Activated CD4-positive, alpha-beta T cell treated with anti-CD3 and anti-CD28 coated beads for 48 hours (primary cell): ENCODE data around the gene ID1.
"Not testable (repeated sequence)": the region's sequence is repeated elsewhere in the genome, so short reads cannot be mapped to it uniquely, and the experiment has no call there.

Source experiments
- DNase-seq: peaks from one replicate; pipeline ENCODE4 v3.0.0-alpha.2; 2020

Gene ID1

DNA sequence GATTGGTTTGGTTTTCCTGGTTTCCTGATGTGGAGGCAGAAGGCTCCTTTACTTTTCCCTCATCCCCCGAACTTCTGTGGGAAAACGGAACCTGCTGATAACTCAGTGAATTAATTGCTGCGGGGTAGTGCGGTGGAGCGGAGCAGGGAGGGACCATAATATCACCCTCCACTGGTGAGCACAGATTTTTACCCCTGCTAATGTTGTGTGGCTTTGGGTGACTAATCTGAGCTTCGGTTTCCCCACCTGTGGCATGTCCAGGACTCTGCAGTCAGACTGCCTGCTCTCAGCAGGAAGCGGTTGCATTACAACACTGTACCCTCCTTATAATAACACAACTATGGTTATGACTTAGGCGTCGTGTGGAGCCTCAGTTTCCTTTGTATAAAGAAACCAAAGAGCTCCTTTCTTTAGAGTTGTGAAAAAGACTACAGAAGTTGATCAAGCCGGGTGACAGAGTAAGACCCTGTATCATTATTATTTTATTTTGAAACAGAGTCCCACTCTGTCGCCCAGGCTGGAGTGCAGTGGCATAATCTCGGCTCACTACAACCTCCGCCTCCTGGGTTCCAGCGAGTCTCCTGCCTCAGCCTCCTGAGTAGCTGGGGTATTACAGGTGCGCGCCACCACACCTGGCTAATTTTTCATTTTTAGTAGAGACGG is 2.2 kb upstream of the ID1 start:
- DNase-seq = peak; percentile 69

DNA sequence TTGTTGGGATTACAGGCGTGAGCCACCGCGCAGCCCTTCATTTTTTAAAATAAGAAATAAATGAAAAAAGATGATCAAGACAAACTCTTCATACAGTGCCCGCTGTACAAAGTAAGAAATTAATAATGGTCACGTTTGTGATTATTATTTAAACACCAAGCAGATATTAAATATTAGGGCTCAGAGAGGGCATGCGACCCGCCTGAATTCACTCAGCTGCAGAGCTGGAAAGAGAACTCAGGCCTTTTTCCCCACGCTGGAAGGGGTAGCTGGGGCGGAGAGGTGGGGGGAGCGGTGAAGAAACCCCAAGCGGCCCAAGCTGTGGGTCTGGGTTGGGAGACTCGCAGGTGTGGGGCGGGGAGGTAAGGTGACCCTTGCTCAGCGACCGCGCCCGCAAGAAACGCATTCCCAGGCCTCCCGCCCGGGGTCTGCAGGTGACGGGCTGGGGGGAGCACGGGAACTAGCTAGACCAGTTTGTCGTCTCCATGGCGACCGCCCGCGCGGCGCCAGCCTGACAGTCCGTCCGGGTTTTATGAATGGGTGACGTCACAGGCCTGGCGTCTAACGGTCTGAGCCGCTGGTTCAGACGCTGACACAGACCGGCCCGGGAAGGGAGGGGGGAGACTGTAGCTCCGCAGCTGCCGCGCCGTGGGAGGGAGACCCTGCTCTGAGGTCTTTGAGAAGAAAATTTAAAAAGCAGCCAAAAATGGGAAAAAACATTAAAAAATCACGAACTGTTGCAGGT is 1.1 kb upstream of the ID1 start:
- DNase-seq = peak; percentile 86

- no peak for DNase-seq
Observed at GRCh38 chr20:31604567-31605030, 490 bp upstream of the ID1 start.

DNA sequence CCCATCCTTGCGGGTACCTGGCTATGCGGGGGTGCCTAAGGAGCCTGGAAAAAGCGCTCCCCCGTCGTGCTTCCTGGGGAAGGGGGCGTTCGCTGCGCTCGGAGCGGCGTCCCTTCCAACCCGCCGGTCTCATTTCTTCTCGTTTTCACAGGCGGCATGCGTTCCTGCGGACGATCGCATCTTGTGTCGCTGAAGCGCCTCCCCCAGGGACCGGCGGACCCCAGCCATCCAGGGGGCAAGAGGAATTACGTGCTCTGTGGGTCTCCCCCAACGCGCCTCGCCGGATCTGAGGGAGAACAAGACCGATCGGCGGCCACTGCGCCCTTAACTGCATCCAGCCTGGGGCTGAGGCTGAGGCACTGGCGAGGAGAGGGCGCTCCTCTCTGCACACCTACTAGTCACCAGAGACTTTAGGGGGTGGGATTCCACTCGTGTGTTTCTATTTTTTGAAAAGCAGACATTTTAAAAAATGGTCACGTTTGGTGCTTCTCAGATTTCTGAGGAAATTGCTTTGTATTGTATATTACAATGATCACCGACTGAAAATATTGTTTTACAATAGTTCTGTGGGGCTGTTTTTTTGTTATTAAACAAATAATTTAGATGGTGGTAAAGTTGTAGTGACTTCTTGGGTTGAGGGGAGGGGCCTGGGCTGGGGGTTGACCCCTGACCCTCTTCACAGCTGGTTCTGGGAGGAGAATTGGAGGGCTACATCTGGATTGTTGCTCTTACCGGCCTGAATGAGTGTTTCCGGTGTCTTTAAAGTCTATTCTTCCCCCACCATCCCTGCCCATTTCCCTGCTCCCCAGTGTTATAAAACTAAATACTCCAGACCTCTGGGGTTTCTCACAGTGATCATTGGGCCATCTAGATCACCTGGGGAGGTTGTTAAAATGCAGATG is 1.1 kb downstream of the ID1 start:
- DNase-seq = no peak

- no peak for DNase-seq
Observed at GRCh38 chr20:31606804-31607639, 1.9 kb downstream of the ID1 start.

DNA sequence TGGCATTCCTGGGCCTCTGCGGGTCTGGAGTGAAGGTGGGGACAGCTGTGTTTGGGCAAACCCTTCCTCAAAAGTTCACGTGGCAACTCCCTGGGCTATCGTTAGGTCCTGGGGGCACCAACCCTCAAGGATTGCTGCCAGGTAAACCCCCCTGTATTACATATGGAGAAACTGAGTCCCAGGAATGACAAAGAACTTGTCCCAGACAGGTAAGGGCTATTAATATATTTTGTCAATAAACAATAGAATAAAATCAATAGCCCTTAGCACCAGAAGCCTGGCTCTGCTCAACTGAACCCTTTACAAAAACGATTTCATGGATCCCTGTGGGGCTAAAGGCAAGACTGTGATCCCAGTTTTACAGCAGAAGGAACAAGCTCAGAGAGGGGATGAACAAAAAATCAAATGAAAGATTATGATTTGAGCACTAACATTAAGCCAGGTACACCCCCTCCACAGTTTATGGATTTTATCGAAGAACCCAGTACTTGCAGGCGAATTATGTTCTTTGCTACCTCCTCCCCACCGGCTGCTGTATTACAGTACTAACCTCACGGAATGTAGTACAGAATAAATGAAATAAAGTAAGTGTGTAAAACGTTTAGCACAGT is 2.7 kb downstream of the ID1 start:
- no peak for DNase-seq

DNA sequence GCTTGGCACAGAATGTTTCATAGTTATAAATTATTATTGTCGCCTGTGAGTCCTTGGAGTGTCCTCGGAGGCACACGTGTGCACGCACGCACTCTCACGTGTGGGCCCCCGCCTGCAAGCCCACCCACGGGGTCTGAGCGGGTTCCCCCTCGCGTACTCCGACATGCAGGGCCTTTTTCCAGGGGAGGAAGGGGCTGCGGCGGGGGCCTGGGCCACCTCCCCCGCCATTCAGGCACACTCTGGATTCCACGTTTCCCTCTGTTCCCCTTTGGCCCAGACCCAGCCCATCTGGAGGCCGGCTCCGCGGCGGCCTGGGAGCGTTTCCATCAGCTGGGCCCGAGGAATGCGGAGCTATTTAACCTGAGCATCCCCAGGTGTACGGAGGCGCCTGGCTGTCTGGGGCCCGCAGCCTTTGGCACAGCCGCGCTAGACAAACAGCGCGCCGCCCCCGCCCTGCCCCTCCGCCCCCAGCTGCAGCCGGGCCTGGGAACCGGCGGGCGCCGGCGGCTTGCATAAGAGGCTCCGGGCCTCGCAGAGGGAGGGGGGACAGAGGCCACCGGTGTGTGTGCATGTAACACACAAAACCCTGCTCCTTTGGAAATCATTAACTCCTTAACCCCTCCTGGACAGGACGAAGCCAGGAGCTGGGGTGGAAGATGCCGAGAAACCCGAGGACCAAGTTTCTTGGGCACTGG is 3.3 kb downstream of the ID1 start:
- DNase-seq = no peak

DNA sequence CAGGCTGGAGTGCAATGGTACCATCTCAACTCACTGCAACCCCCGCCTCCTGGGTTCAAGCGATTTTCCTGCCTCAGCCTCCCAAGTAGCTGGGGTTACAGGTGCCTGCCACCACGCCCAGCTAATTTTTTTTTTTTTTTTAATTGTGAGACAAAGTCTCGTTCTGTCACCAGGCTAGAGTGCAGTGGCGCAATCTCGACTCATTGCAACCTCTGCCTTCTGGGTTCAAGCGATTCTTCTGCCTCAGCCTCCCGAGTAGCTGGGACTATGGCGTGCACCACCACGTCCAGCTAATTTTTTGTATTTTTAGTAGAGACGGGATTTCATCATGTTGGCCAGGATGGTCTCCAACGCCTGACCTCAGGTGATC is 7.2 kb downstream of the ID1 start:
- DNase-seq = not testable (repeated sequence)

- DNase-seq = no peak
Observed at GRCh38 chr20:31615416-31615815, 10.3 kb downstream of the ID1 start.

- no peak for DNase-seq
Observed at GRCh38 chr20:31617432-31618104, 12.5 kb downstream of the ID1 start.

DNA sequence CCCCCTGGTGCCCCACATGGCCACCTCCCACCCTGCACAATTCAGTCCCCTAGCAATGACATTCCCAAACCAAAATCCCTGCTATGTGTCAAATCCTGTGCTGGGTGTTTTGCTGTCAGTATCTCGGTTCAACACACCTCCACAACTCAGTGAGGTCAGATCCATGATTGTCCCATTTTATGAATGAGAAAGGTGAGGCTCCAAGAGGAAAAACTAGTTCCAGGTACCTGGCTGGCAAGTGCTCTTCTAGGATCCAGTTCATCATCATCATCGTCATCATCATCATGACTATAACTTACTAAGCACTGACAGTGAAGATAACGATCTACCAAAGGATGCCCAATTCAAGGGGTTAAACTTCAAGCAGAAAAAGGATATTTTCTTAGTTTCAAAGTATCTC is 15.2 kb downstream of the ID1 start:
- no peak for DNase-seq

GRCh38 chr20:31623123-31623505 is 18.0 kb downstream of the ID1 start:
- not testable (repeated sequence) for DNase-seq

- not testable (repeated sequence) for DNase-seq
Observed at GRCh38 chr20:31626534-31626933, 21.4 kb downstream of the ID1 start.

DNA sequence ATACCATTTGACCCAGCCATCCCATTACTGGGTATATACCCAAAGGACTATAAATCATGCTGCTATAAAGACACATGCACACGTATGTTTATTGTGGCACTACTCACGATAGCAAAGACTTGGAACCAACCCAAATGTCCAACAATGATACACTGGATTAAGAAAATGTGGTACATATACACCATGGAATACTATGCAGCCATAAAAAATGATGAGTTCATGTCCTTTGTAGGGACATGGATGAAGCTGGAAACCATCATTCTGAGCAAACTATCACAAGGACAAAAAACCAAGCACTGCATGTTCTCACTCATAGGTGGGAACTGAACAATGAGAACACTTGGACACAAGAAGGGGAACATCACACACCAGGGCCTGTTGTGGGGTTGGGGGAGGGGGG is 23.0 kb downstream of the ID1 start:
- DNase-seq = not testable (repeated sequence)

GRCh38 chr20:31630187-31630790 is 25.2 kb downstream of the ID1 start:
- DNase-seq = no peak

DNA sequence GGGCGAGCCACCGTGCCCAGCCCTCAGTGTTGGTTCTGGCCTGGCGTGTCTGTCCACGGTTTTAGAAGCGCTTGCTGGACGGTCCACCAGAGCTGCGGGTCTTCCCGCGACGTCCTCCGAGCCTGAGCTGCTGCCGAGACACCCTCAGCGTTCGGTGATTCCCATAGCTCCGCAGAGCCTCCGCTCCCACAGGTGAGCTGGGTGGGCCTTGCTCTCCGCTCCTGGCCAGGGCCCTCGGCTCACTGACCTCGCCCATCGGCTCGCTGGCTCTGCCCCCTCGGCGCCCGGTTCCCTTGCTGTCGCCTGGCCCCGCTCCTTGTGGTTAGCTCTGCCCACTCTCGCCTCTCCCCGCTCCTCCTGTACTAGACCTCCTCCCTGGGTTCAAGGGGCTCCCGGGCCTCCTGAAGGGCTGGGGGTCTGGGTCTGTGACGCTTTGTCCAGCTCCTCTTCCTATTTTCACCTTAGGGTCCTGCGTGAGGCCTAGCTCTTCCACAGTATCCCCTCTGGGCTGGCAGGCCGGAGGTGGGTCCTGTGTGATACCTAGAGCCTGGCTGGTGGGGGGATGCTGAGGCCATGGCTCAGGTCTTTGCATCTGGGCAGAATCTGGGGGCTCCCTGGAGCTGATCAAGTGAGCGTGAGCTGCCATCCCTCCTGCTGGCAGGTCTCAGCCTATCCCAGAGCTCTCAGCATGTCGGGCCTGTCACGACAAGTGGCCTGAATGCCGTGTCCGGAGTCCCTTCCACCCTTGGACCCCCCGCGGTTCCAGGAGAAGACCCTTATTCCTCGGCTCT is 27.7 kb downstream of the ID1 start:
- no peak for DNase-seq

DNA sequence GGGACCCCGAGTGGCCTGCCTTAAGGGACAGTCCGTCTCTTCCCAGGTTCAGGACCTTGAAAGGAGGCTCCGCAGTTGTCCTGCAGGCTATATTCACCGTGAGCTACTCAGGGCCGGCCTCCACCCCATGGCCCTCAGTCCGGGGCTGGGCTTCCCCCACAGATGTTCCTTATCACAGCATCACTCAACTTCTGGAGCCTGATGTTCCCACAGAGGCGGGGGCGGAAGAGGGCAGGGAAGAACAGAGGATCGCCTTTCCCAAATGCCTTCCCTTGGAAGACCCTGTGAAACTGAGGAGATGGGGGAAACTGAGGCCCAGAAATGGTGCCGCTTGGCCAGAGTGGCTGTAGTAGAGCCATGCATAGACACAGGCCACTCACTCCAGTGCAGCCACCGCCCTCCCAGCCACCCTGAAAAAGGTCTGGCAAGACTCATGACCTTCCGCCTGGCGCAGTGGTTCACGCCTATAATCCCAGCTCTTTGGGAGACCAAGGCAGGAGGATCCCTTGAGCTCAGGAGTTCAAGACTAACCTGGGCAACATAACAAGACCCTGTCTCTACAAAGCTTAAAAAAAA is 28.3 kb downstream of the ID1 start:
- no peak for DNase-seq

GRCh38 chr20:31637660-31638059 is 32.6 kb downstream of the ID1 start, which contains the start of gene COX4I2:
Gene COX4I2, plus strand, starts transcription at chr20:31637912. Its CDS starts 1,106 bp downstream, at chr20:31639018.
- no peak for DNase-seq

DNA sequence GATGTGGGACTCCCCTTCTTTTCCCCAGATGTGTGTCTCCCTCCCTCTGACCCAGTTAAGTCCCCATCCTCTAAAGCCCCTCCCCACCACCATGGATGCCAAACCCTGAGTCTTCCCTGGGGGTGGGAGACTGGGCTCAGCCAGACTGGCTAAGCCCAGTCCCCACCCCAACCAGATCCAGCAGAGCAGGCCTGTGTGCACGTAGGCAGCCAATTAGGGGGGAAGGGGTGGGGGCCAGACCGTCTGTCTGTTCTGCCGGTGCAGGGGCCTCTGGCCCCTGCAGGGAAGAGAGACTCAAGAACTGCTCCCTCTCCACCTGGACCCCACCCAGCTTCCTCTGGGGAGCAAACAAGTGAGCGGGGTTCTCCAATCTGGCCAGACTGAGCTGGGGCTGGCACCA is 33.2 kb downstream of the ID1 start:
- DNase-seq = no peak
